ENCODE data around the gene NPC2.

The NPC2 gene

DNA sequence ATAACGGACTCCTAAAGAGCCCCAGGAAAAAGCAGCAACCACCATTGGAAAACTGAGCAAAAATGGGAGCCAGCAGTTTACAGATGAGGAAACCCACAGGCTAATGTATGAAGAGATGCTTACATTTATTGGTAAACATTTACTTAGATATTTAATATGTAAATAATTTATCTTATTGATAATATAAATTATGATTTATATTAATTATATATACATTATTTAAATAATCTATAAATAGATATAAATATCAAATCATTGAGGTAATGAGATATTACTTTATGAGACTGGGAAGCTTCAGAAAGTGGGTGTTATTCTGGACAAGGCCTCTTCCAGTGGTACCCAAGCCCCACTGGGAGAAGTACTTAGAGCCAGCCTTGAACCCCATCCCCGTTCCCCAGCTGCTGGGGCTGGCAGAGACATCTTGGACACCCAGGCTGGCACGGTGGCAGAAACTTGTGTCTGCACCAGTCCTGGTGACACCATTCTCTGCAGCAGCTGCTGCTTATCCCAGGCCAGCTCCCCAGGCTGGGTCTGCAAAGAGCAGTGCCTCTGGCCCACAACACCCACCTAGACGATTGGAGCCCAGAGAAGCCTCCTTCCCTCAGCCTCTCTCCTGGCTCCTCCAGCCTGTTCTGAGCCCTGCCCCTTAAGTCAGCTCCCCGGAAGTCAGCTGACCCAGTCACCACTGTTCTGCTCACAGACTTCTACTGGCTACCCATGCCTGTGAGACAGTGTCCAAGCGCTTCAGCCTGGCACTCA is 26.4 kb upstream of the NPC2 start:
- no peak for DNase-seq (ENCODE audit: low spot score)

DNA sequence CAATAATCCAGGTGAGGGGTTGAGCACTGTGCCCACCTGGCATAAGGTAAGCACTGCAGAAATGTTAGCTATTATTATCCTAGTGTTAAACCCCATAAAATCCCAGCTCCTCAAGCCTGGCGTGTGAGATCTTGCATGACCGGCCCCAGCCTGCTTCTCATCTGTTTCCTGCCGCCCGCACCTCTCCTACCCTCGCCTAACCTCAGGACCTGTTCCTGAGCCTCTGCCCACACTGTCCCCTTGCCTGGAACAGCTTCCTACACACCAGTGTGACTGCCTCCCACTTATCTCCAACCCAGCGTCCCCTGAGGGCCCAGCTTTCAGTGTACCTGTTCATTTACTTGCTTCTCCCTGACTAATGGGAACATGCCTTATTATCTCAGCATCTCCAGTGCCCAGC is 25.1 kb upstream of the NPC2 start:
- DNase-seq (ENCODE audit: low spot score), result no peak

DNA sequence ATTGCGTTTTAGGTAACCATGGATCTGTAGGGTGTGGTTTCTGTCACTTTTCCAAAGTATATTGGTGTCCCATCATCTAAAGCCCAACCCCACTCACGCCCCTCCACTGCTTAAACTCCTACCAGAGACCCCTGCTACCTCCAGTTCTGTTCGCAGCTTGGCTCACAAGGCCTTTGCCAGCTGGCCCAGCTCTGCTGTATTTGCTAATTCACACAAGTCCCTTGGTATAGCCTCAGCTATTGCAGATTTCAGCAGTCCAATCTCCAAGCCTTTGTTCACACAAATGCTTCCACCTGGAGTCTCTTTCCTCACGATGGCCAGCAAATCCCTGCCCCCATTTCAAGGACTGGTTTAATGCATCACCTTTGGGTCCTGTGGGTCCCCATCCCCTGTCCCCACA is 24.6 kb upstream of the NPC2 start:
- DNase-seq (ENCODE audit: low spot score), result no peak

DNA sequence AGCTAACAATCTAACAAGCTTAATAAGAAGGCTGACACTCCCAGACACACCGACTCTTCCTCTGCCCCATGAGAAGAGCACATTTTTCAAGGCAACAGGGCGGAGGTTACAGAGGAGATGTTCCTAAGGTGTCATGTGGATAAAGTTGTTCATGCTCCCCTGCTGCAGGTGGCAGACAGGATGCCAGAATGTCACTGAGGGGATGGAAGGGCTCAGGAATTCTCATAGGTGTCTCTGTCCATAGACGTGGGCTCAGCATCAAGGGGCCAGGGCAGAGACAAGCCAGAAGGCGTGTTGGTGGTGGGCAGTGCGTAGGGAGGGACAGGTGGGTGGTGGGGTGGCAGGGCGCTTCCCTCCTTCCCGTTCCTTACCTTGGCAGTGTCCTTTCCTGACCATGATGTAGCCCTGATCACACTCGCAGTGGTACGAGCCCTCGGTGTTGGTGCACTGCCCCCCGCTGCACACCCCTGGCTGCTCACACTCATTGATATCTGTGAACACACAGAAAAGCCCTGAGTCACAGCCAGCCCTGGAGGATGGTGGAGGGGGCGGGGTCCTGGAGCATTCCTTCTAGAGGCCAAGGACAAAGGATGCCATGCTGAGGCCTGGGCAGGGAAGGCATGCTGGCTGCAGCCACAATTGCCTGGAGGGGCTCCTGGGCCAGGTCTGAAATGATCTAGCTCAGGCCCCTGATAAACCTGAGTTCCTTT is 23.5 kb upstream of the NPC2 start:
- DNase-seq (ENCODE audit: low spot score), result no peak

DNA sequence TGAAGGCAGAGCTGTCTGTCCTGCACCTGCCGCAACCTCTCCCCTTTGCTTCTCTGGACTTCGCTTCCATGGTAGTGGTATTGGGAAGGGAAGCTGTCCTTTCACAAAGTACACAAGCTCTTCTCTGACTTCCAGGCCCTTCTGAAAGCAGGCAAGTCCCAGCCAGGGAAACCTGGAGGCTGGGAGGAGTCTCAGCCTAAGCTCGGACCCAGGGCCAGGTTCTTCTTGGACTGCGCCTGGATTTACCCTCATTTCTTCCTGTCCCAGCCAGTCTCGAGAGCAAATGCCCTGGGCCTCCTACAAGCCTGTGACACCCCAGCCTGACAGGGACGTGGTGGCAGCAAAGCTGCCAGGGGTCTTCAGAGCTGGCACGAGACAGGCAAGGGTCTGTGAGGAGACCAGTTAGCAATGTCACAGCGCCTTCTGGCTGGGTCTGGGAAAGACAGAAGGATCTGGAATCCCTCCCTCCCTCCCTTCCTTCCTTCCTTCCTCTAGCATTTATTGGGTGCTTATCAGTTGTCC is 22.8 kb upstream of the NPC2 start:
- no peak for DNase-seq (ENCODE audit: low spot score)

DNA sequence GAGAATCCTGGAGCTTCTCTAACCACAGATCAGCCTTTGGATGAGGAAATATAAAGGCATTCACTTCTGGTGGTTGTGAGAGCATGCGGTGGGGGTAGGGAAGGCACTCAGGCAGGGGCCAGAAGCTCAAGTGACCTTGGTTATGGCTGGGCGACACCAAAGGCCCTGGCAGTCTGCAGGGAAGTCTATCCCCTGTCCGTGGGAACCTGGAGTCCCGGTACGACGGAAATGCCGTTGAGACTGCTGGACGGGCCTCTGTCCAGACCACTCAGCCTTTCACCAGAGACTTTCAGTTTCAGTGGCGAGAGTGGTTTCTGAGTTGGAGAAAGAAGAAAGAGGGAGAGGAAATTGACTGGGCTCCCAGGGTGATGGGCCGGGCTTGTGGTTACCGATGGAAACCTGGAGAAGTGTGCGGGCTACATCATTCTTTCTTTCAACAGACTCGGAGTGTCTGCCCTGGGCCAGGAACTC is 21.4 kb upstream of the NPC2 start:
- no peak for DNase-seq (ENCODE audit: low spot score)

DNA sequence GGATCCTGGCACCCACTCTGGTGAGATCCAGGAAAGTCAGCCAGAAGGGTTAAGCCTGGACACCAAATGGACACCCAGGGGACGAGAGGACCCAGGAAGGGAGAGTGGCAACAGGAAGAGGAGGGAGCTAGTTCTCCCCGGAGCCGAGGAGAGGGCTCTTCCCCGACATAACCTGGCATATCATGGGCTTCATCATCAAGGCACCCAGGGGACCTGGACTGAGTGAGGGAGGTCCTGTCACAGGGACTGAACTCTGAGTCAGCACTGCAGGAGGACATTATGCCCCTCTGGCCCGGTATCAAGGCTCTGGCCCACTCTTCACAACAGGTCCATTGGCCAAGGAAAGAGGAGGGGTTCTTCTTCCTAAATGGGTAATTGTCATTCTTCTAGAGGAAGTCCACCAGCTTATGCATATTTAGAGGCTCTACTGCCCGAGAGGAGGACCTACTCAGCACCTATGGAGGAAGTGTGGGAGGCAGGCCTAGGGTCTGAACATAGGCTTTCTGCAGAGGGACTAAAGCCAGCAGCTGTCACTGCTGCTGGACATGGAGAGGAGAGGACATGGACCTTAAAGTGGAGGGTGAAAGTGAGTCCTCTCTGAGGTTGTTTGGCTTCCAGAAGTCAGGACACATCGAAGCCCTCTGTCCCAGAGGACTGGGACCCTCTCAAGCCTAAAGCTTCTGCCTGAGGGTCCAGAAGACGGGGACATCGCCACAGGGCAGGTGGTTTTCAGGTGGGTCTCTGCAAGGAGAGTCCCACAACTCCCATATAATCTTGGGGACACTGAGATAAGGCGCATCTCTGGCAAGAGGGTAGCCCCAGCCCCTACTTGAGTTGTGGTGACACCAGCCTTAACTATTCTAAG is 19.1 kb upstream of the NPC2 start:
- no peak for DNase-seq (ENCODE audit: low spot score)

DNA sequence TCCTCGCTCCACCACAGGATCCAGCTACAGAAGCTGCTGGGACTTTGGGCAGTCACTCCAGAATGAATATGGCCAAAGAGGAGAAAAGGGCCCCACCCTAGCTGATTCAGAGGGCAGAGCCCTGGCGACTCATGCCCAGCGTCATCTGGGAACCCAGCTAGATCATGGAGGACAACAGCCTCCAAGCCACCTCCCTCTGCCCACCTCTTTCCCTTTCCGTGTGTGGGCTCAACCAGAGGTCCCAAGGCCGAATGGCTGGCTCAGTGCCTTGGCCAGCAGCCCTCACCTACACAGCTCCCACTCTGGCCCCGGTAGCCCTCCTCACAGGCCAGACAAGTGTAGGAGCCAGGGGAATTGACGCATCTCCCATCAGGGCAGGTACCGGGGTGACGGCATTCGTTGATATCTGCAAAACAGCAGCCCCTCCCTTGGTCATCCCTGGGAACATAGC is 17.9 kb upstream of the NPC2 start:
- DNase-seq (ENCODE audit: low spot score), result no peak

DNA sequence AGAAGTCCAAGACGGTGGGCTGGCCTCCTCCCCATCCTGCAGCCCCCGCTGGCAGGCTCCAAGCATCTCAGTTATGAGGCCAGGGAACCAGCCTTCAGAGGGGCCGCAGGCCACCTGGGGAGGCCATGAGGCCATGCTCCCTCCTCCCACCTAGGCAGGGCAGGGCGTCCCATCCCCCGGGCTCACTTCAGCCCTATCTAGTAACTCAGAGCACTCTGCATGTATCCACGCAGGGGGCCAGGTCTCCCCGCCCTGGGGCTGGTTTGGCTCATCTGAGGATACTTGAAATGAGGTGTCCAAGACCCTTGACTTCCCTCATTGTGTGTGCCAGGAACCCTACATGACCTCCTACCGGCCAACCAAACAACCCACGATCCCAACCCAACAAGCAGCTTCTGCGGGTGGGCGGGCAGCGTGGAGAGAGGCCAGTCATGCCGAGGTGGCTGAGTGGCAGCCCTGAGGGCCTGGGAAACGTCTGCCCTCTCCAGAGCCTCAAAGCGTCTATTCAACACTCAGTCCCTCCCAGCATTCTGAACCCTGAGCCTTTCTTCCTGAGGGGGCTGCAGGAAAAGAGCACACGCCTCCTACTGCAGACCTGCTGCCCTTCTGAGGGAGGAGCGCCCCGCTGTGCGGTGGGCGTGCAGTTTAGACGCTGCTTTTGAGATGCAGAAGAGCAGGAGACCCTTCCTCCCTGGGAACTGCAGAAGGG is 17.3 kb upstream of the NPC2 start:
- DNase-seq (ENCODE audit: low spot score), result no peak

DNA sequence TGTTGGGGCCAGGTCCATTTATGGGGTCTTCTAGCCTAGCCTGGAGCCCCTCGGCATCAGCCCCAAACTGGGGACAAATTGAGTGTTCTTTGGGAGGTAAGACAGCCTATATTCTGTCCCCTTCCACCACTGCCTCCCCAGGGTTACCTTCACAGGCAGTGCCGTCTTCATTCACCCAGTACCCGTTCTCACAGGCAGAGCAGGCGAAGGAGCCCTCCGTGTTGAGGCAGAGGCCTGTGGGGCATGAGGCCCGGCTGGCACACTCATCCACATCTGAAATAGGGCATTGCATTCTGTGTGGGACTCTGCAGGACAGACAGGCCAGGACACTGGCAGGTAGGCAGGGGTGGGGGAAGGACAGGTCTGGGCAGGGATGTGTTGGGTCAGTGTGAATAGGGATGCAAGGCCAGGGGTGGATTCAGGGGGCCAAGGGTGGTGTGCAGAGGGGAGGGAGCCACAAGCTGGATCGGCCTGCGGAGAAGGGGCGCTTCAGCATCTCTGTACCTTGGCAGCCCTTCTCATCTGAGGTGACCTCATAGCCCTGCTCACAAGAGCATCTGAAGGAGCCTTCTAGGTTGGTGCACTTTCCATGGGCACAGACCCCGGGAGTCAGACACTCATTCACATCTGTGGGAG is 16.6 kb upstream of the NPC2 start:
- no peak for DNase-seq (ENCODE audit: low spot score)

DNA sequence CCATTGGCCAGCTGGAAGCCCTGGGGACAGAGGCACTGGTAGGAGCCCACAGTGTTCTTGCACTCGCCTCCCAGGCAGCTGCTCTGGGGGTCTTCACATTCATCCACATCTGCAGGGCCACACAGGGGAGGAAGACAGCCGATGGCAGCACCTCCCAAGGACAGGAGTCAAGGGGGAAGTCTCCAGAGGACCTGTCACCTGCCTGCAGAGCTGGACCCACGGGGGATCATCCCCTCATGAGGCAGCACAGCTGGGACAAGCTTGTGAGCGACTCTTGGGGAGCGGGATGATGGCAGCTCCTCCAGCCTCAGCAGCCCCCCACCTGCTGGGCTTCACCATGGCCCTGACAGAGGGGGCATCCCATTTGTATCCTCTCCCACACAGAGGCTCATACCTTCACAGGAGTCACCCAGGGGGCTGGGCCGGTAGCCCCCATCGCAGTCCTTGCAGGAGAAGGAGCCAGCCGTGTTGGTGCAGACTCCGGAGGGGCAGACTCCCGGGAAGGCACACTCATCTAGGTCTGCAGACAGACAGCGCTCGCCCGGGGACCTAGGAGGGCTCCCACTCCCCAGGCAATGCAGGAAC is 15.8 kb upstream of the NPC2 start:
- no peak for DNase-seq (ENCODE audit: low spot score)

DNA sequence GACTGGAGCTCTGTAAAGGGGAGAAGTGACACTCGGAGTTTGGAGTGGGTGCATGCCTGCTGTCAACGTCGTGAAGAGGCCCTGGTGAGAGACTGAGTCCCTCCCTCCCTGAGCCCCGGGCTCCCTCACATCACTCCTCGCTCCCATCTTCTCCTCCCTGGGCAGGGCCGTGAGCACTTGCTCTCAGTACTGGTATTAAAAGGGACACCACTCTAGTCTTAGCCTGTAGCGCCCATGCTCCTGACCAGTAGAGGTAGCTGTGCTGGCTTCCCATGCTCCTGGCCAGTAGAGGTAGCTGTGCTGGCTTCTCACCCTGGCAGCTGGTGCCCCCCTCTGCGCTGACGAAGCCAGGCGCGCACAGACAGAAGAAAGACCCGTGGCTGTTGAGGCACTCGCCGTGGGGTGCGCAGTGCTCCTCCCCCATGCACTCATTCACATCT is 15.2 kb upstream of the NPC2 start:
- DNase-seq (ENCODE audit: low spot score), result no peak

DNA sequence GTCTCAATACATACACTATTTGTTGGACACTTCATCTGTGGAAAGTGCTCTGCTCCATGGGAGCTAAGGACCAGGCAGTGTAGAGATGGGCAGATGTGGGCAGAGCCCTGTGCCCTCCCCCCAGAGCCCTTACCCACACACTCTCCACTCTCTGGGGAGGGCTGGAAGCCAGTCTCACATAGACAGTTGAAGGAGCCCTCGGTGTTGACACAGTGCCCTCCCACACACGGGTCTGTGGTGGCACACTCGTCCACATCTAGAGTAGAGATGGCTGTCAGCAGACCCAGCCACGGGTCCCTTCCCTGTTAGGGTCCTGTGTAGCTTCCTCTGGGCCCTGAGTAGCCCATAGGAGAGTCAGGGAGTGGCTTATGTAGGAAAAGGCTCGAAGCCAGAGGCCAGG is 14.7 kb upstream of the NPC2 start:
- no peak for DNase-seq (ENCODE audit: low spot score)

DNA sequence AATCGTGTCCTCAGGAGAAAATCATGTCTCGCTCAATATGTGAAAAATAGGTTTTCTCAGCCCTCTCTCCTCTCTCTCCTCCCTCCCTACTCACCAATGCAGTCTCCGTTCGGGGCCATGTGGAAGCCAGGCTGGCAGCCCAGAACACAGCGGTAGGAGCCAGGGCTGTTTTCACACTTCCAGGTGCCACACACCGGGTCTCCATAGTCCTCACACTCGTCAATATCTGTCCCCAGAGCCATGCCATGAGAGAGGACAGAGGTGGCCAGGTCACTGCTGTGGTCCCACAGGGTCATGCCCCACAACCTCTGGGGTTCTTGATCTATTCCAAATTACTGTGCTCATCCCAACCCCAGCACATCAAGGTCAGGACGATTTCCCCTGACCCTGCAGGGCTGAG is 14.0 kb upstream of the NPC2 start:
- DNase-seq (ENCODE audit: low spot score), result no peak

DNA sequence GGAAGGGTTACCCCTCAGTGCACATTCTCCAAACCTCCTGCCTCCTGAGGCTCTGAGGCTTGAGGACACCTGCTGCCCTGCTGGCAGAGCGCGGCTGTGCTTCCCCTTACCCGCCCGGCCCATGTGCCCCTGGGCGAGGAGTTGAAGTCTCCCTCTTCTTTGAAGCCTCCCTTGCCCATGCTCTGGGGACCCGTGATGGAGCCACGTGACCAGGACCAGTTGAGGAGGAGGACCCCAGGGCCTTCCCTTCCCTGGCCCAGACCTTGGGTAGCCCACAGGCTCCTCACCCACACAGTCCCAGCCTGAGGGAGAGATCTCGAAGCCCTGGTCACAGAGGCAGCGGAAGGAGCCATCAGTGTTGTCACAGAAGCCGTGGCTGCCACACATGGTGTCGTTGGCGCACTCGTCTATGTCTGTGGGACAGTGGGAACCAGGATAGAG is 13.3 kb upstream of the NPC2 start:
- no peak for DNase-seq (ENCODE audit: low spot score)

DNA sequence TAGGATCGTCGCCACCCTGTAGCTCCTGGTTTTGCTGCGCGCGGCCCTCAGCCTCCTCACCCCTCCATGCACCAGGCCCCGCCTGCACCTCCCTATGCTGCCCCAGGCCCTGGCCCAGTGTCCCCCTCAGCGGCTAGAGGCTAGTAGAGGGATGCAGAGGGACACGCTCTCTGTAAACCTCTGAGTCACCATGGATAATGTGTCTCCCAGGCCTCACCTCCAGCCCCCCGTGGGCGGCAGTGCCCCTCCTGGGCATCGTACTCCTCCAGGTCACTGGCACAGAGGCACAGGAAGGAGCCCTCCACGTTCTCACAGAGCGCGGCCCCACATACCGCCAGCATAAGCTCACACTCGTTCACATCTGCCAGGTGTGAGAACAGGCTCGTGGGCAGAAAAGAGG is 12.7 kb upstream of the NPC2 start:
- no peak for DNase-seq (ENCODE audit: low spot score)

DNA sequence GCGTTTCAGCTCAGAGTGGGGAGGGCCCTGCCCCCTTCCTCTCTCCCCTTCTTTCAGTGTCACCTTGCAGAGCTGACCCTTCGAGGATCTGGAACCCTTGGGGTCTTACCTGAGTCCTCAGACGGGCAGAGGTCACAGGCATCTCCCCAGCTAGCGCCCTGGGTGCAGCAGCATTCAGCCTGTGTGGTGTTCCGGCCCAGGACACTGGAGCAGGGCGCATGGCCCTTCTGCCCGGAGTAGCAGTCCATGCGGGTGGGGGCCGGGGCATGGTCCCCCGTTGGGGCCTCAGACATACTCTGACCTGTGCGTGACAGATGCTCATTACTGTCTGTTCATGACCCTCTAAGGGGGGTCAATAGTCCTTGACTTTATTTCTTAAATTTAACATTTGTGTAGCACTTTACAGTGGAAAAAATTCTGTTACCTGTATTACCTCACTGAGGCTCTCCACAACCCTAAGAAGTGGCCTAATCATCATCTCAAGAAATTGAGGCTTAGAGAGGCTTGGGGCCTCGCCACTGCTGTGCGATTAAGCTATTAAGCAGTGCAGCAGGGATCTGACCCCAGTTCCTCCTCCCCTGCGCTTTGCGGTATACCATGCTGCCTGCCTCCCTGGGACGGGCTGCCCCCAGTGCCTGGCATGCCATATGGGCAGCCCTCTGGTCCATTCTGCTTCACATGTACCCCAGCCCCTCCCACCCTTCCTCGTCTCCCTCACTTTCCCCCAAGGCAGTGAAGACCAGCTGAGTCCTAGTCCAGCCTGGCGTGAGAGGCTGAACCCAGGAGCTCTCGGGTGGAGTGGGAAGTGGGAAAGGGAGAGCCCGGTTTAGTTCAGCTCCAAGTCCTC is 12.0 kb upstream of the NPC2 start:
- no peak for DNase-seq (ENCODE audit: low spot score)

DNA sequence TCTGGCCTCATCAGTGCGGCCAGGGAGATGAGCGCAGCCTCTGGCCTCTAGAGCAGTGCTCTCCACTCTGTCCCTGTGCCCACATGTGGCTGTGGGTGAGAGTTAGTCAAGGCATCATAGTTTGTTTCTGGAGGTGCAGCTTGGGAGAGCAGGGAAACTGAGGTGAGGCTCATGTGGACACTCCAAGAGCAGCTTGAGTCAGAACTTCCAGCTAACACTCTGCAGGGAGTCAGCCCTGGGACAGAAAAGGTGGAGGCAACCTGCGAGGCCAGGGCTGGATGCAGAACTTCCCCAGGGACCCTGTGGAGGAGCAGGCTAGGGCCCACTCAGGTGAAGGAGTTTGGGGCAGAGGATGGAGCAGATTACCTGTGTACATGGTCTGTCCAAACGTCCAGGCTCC is 11.3 kb upstream of the NPC2 start:
- no peak for DNase-seq (ENCODE audit: low spot score)

DNA sequence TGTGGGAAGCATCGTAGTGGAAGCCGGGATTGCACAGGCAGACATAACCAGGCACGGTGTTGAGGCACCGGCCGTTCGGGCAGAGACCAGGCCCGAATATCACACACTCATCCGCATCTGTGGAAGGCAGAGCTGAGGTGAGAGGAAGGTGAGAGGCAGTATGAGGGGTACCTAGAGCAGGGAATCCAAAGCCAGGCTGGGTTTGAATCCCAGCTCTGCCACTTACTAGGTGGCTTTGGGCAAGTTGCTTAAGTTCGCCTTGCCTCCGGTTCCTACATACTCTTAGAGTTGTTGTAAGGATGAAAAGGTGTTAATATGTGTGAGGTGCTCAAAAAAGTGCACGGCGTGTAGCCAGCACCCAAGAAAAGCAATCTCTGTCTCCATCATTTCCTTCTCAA is 10.8 kb upstream of the NPC2 start:
- no peak for DNase-seq (ENCODE audit: low spot score)

All from HuH-7.5 (cell line).